Immature natural killer cell (primary cell): Measurements from ENCODE around the gene OR6X1. TPM values are rescaled to one million over a fixed set of nuclear protein-coding genes. Genes with fewer than 3 reads are reported as not detected.

Experiments used
- DNase-seq, 3 donors: peaks; one replicate each; pipeline ENCODE4 v3.0.0; 2022; ENCODE audit warnings: mixed read lengths in 1 of 3
- H3K27ac Mint-ChIP-seq, 6 donors: one replicate each; pipeline ENCODE4 v1.8.0; 2020; ENCODE audit warnings: mixed read lengths in 6 of 6, mild to moderate bottlenecking in 5 of 6, inconsistent platforms in 4 of 6, moderate library complexity in 3 of 6
- H3K27me3 Mint-ChIP-seq, 3 donors: one replicate each; pipeline ENCODE4 v1.8.0; 2020 to 2021; ENCODE audit warnings: low read depth in 3 of 3, mild to moderate bottlenecking in 3 of 3, mixed read lengths in 3 of 3, moderate library complexity in 3 of 3, inconsistent platforms in 1 of 3
- H3K36me3 Mint-ChIP-seq, 3 donors: one replicate each; pipeline ENCODE4 v1.8.0; 2020; ENCODE audit warnings: mixed read lengths in 3 of 3, inconsistent platforms in 2 of 3, mild to moderate bottlenecking in 2 of 3
- H3K4me1 Mint-ChIP-seq, 2 donors: one replicate each; pipeline ENCODE4 v1.8.0; 2020; ENCODE audit warnings: inconsistent platforms in 2 of 2, mild to moderate bottlenecking in 2 of 2, mixed read lengths in 2 of 2, moderate library complexity in 1 of 2
- H3K4me3 Mint-ChIP-seq, 5 donors: one replicate each; pipeline ENCODE4 v1.8.0; 2020; ENCODE audit warnings: mild to moderate bottlenecking in 5 of 5, mixed read lengths in 5 of 5, inconsistent platforms in 3 of 5, moderate library complexity in 3 of 5
- H3K9me3 Mint-ChIP-seq, 6 donors: one replicate each; pipeline ENCODE4 v1.8.0; 2020; ENCODE audit warnings: mild to moderate bottlenecking in 6 of 6, mixed read lengths in 6 of 6, inconsistent platforms in 4 of 6, moderate library complexity in 3 of 6
- polyA plus RNA-seq, 3 donors: library from polyadenylated mRNA; unstranded; fragments of 300-500 nt; fragmentation: Illumina TruSeq; gene quantifications; one replicate each; pipeline ENCODE4 v1.2.3, GENCODE V29; 2021

OR6X1 gene
- not detected for polyA plus RNA-seq

GRCh38 chr11:123754101-123754568 lies at the start of gene OR6X1:
Gene OR6X1, minus strand, starts transcription at chr11:123754518. Its CDS starts 0 bp downstream, at chr11:123754518.
- Mint-ChIP-seq H3K9me3 (peaks cover 0 to 5% (median 0%) of the 10 kb centered on the region in 6 donors), H3K27me3 (peaks cover 2 to 14% (median 13%) of the 10 kb centered on the region in 3 donors), H3K36me3 (no peaks in the 10 kb centered on the region), H3K4me1 (no peaks in the 10 kb centered on the region), H3K4me3 (no peak within 1 kb of the TSS), H3K27ac (no peak within 1 kb of the TSS)
- no peak for DNase-seq

- Mint-ChIP-seq H3K4me3 (no peak overlapping the region), H3K27me3 (peaks cover 0 to 6% (median 3%) of the 10 kb centered on the region in 3 donors), H3K36me3 (no peaks in the 10 kb centered on the region), H3K27ac (no peak overlapping the region), H3K9me3 (no peaks in the 10 kb centered on the region), H3K4me1 (no peaks in the 10 kb centered on the region)
- DNase-seq = no peak
Observed at GRCh38 chr11:123801765-123802164, 47.4 kb upstream of the OR6X1 start.

- peaks cover 0 to 6% (median 3%) of the 10 kb centered on the region in 3 donors for H3K27me3 Mint-ChIP-seq
- H3K27ac Mint-ChIP-seq = no peak overlapping the region
- DNase-seq = no peak
- H3K4me1 Mint-ChIP-seq = no peaks in the 10 kb centered on the region
- no peaks in the 10 kb centered on the region for H3K9me3 Mint-ChIP-seq
- no peaks in the 10 kb centered on the region for H3K36me3 Mint-ChIP-seq
- no peak overlapping the region for H3K4me3 Mint-ChIP-seq
Observed at GRCh38 chr11:123800036-123800435, 45.7 kb upstream of the OR6X1 start.

- Mint-ChIP-seq H3K4me3 (no peak overlapping the region), H3K9me3 (no peaks in the 10 kb centered on the region), H3K27me3 (peaks cover 0 to 7% (median 3%) of the 10 kb centered on the region in 3 donors)
Observed at GRCh38 chr11:123799438-123799837, 45.1 kb upstream of the OR6X1 start.

GRCh38 chr11:123798513-123799252 lies 44.4 kb upstream of the OR6X1 start:
- no peaks in the 10 kb centered on the region for H3K9me3 Mint-ChIP-seq
- peaks cover 0 to 7% (median 3%) of the 10 kb centered on the region in 3 donors for H3K27me3 Mint-ChIP-seq
- H3K4me1 Mint-ChIP-seq = no peaks in the 10 kb centered on the region
- no peak overlapping the region for H3K27ac Mint-ChIP-seq
- no peaks in the 10 kb centered on the region for H3K36me3 Mint-ChIP-seq
- no peak overlapping the region for H3K4me3 Mint-ChIP-seq
- no peak for DNase-seq

More at GRCh38 chr11:123799438-123799837, 45.1 kb upstream of the OR6X1 start:
- Mint-ChIP-seq H3K36me3 (no peaks in the 10 kb centered on the region), H3K27ac (no peak overlapping the region), H3K4me1 (no peaks in the 10 kb centered on the region)
- no peak for DNase-seq

GRCh38 chr11:123798079-123798478 lies 43.8 kb upstream of the OR6X1 start:
- H3K4me3 Mint-ChIP-seq = no peak overlapping the region

GRCh38 chr11:123797541-123797940 lies 43.2 kb upstream of the OR6X1 start:
- no peak overlapping the region for H3K27ac Mint-ChIP-seq
- H3K27me3 Mint-ChIP-seq = peaks cover 0 to 4% (median 3%) of the 10 kb centered on the region in 3 donors
- no peaks in the 10 kb centered on the region for H3K9me3 Mint-ChIP-seq
- no peak for DNase-seq
- H3K4me3 Mint-ChIP-seq = no peak overlapping the region
- no peaks in the 10 kb centered on the region for H3K4me1 Mint-ChIP-seq
- H3K36me3 Mint-ChIP-seq = no peaks in the 10 kb centered on the region

More at GRCh38 chr11:123798079-123798478, 43.8 kb upstream of the OR6X1 start:
- H3K4me1 Mint-ChIP-seq = no peaks in the 10 kb centered on the region
- H3K27ac Mint-ChIP-seq = no peak overlapping the region
- no peaks in the 10 kb centered on the region for H3K36me3 Mint-ChIP-seq
- DNase-seq = no peak
- H3K9me3 Mint-ChIP-seq = no peaks in the 10 kb centered on the region
- peaks cover 0 to 7% (median 3%) of the 10 kb centered on the region in 3 donors for H3K27me3 Mint-ChIP-seq

- no peak for DNase-seq
- H3K36me3 Mint-ChIP-seq = no peaks in the 10 kb centered on the region
- H3K4me1 Mint-ChIP-seq = no peaks in the 10 kb centered on the region
- H3K27ac Mint-ChIP-seq = no peak overlapping the region
- H3K9me3 Mint-ChIP-seq = no peaks in the 10 kb centered on the region
- peaks cover 0 to 4% (median 4%) of the 10 kb centered on the region in 3 donors for H3K27me3 Mint-ChIP-seq
- H3K4me3 Mint-ChIP-seq = no peak overlapping the region
Observed at GRCh38 chr11:123797114-123797513, 42.8 kb upstream of the OR6X1 start.

- H3K4me3 Mint-ChIP-seq = no peak overlapping the region
- H3K27me3 Mint-ChIP-seq = peaks cover 0 to 4% (median 4%) of the 10 kb centered on the region in 3 donors
- H3K4me1 Mint-ChIP-seq = no peaks in the 10 kb centered on the region
- no peaks in the 10 kb centered on the region for H3K9me3 Mint-ChIP-seq
- DNase-seq = no peak
- no peaks in the 10 kb centered on the region for H3K36me3 Mint-ChIP-seq
- H3K27ac Mint-ChIP-seq = no peak overlapping the region
Observed at GRCh38 chr11:123796226-123796625, 41.9 kb upstream of the OR6X1 start.

GRCh38 chr11:123783536-123783935 lies 29.2 kb upstream of the OR6X1 start:
- H3K4me1 Mint-ChIP-seq = no peaks in the 10 kb centered on the region
- H3K36me3 Mint-ChIP-seq = no peaks in the 10 kb centered on the region
- no peak overlapping the region for H3K27ac Mint-ChIP-seq
- peaks cover 0 to 10% (median 0%) of the 10 kb centered on the region in 3 donors for H3K27me3 Mint-ChIP-seq
- H3K4me3 Mint-ChIP-seq = no peak overlapping the region
- H3K9me3 Mint-ChIP-seq = peaks cover 0 to 8% (median 1%) of the 10 kb centered on the region in 6 donors
- DNase-seq = no peak

- H3K4me1 Mint-ChIP-seq = no peaks in the 10 kb centered on the region
Observed at GRCh38 chr11:123778511-123778910, 24.2 kb upstream of the OR6X1 start.

GRCh38 chr11:123775715-123776549 lies 21.6 kb upstream of the OR6X1 start:
- Mint-ChIP-seq H3K9me3 (peaks cover 0 to 2% (median 0%) of the 10 kb centered on the region in 6 donors), H3K27me3 (peaks cover 4 to 5% (median 4%) of the 10 kb centered on the region in 3 donors), H3K36me3 (no peaks in the 10 kb centered on the region), H3K27ac (no peak overlapping the region), H3K4me3 (no peak overlapping the region), H3K4me1 (no peaks in the 10 kb centered on the region)
- no peak for DNase-seq

More at GRCh38 chr11:123778511-123778910, 24.2 kb upstream of the OR6X1 start:
- no peak overlapping the region for H3K27ac Mint-ChIP-seq
- H3K36me3 Mint-ChIP-seq = no peaks in the 10 kb centered on the region
- no peak overlapping the region for H3K4me3 Mint-ChIP-seq
- H3K27me3 Mint-ChIP-seq = peaks cover 0 to 4% (median 3%) of the 10 kb centered on the region in 3 donors
- peaks cover 0 to 2% (median 0%) of the 10 kb centered on the region in 6 donors for H3K9me3 Mint-ChIP-seq
- no peak for DNase-seq

- no peak overlapping the region for H3K4me3 Mint-ChIP-seq
- H3K27ac Mint-ChIP-seq = no peak overlapping the region
- no peaks in the 10 kb centered on the region for H3K4me1 Mint-ChIP-seq
- no peaks in the 10 kb centered on the region for H3K36me3 Mint-ChIP-seq
- no peak for DNase-seq
- H3K9me3 Mint-ChIP-seq = peaks cover 0 to 2% (median 0%) of the 10 kb centered on the region in 6 donors
- peaks cover 3 to 4% (median 4%) of the 10 kb centered on the region in 3 donors for H3K27me3 Mint-ChIP-seq
Observed at GRCh38 chr11:123775289-123775688, 21.0 kb upstream of the OR6X1 start.

- H3K27me3 Mint-ChIP-seq = peaks cover 3 to 4% (median 4%) of the 10 kb centered on the region in 3 donors
- no peak overlapping the region for H3K27ac Mint-ChIP-seq
- no peak overlapping the region for H3K4me3 Mint-ChIP-seq
- DNase-seq = no peak
- no peaks in the 10 kb centered on the region for H3K4me1 Mint-ChIP-seq
- H3K36me3 Mint-ChIP-seq = no peaks in the 10 kb centered on the region
- H3K9me3 Mint-ChIP-seq = peaks cover 0 to 2% (median 0%) of the 10 kb centered on the region in 6 donors
Observed at GRCh38 chr11:123773959-123774358, 19.6 kb upstream of the OR6X1 start.
